Amniotic stem cell (primary cell): ENCODE results near the gene NTM.

Source experiments
- DNase-seq: peaks from one replicate; lab custom pipeline; 2025; lab: John Stamatoyannopoulos, UW

The NTM gene

GRCh38 chr11:131499199-131499598, 128.8 kb downstream of the NTM start:
- DNase-seq = no peak

DNA sequence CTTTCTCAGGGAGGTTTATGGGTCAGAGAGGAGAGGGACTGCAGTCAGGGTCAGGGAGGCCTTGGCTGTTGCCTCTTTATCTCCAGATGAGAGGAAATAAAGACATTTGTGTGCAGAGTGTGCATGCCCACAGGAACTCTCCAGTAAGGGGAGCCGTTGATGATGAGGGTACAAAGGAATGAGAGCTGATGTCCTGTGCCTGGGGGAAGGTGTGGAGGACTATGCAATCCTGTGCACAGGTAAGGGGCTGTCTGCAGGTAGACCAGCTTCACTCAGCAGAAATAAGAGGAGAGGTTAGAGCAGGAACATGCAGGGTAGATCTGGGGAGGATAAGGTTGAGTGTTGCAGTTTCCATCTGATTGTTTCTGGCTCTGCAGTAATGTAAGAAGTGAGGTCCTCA, 132.6 kb downstream of the NTM start:
- no peak for DNase-seq

DNA sequence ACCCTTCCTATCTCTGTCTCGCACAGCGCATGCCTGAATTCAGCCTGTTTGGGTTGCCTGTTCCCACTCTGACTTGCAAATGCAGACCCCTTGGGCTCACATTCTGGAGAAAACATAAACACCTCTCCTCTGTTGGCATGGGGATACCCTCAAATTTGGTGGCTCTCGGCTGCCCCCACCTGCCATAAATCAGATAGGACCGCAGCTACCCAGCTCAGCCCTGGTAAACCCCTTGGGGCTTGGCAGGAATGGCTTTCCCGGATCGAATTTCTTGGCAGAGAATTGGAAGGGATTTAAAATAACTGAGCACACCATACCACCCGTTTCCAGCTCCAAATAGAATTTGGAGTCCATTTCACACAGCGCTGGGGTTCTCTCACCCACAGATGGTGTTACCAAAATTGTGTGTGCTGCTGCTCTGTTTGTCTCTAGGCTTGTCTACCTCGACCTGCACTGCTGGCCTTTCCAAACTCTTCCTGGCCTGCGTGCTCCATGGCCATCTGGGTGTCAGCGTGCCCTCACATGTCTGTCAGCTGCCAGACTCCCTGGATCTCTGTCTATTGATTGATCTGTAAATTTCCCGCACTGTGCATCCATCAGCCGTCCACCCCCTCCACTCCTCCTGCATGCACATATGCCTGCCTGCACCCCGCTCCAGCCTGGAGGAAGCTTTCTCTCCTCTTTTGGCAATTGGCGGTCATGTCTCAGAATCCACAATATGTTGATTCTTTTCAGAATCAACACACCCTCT, 134.0 kb downstream of the NTM start:
- no peak for DNase-seq

- no peak for DNase-seq
Observed at GRCh38 chr11:131506348-131506747, 135.9 kb downstream of the NTM start.

GRCh38 chr11:131510662-131511061, 140.2 kb downstream of the NTM start:
- DNase-seq = no peak

- no peak for DNase-seq
Observed at GRCh38 chr11:131511794-131512193, 141.4 kb downstream of the NTM start.

DNA sequence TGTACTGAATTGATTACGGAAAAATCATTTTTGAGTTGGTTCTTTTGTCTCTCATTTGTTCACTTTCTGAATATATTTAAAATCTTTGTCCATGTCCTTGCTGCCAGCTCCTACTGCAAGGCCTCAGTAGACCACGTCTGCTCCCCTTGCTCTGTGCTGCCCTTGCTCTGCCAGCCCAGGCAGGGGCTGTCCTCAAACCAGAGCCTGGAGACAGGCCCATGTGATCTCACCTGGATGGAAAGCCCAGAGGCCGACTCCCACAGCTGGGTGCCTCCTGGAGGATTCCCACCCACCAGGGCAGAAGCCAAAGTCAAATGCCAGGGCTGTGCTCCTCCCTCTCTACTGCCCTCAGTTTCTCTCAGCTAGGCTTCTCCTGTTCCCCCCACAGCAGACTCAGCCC, 141.8 kb downstream of the NTM start:
- DNase-seq = no peak

DNA sequence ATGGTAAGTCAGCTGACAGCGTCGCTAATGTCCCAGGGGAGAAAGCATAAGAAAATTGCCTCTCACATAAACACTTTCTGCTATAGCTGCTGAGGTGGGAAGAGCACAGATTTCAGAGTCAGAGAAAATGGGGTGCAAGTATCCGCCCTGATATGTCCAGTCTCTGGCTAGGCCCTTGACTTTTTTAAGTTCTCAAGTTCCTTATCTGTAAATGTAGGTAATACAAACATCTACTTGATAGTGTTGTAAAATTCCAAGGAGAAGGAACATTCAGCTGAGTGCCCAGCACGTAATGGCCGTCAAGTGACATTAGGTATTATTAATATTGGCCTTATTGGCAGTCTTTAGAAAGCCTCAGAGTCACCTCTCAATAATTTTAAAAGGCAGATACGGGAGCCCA, 143.6 kb downstream of the NTM start:
- DNase-seq = no peak

- no peak for DNase-seq
Observed at GRCh38 chr11:131518305-131518838, 148.0 kb downstream of the NTM start.

DNA sequence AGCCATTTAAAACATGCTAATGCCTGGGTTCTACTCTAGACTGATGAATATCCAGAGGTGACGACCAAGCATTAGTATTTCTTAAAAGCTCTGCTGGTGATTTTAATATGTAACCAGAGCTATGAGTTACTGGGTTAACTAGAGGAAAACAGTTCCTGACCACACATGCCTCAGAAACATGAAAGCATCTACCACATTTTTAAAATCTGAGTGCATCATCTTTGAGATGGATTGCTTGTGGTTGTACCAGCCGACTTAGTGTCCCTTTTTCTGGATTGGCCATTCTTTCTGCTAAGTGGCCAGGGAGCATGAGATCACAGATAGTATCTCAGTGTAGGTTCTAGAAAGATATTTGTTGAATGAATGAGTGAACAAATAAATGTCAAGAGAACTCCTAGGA, 152.4 kb downstream of the NTM start:
- DNase-seq = no peak

DNA sequence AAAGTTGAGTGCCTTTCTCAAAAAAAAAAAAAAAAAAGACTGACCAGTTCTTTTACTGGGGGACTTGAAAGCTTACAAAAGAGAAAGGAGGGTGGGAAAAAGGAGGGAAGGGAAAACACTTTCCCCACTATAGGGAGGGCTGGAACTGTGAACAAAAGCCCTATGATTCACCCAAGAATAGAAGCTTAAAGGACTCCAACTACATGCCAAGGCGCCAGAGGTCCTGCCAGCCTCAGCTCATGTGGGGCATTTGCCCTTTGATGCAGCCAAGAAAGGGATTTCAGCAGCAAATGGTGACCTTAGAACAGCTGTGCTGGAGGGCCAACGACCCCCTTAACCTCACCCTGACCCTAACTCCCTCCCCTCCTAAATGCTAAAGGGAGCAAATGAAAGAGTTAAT, 160.0 kb downstream of the NTM start:
- no peak for DNase-seq

GRCh38 chr11:131533149-131533548, 162.7 kb downstream of the NTM start:
- DNase-seq = no peak

- DNase-seq = no peak
Observed at GRCh38 chr11:131533998-131534397, 163.6 kb downstream of the NTM start.

- no peak for DNase-seq
Observed at GRCh38 chr11:131534611-131535010, 164.2 kb downstream of the NTM start.

- DNase-seq = no peak
Observed at GRCh38 chr11:131536159-131536558, 165.7 kb downstream of the NTM start.

DNA sequence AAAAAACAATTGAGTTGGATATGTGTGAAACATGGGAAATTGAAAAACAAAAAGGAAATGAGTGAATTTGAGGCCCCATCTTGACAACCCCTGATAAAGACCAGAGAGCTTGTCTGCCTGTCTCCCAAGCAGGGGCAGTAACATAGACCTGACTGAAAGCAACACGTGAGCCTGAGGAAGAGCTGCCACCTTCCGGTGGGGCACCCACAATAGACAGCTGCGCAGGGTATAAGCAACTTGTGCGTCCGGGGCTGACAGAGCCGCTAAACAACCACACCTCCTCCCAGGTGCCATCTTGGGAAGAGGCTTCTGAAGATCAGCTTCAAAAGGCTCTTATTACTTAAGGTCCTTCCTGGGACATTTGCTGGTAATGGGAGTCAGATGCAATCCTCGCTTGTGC, 166.8 kb downstream of the NTM start:
- no peak for DNase-seq

- no peak for DNase-seq
Observed at GRCh38 chr11:131537748-131538147, 167.3 kb downstream of the NTM start.

DNA sequence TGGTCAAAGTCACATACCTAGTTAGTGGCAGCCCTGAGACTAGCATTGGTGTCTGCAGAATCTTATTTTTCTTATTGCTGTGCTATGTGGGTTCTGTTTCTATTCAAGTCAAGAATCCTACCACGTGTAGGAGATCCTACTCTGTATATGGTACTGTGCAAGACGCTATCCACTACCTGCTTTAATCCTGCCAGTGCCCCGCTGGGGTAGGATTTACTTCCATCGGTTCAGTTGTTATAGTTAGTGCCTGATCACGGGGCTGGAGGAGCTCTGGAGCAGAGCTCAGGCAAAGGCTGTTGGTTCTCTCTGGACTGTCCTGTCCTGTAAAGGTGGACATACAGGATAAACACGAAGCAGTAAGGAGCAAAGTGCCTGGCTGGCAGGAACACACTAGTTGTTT, 167.9 kb downstream of the NTM start:
- no peak for DNase-seq

- DNase-seq = no peak
Observed at GRCh38 chr11:131540676-131541075, 170.3 kb downstream of the NTM start.

- DNase-seq = no peak
Observed at GRCh38 chr11:131543389-131544025, 173.1 kb downstream of the NTM start.

DNA sequence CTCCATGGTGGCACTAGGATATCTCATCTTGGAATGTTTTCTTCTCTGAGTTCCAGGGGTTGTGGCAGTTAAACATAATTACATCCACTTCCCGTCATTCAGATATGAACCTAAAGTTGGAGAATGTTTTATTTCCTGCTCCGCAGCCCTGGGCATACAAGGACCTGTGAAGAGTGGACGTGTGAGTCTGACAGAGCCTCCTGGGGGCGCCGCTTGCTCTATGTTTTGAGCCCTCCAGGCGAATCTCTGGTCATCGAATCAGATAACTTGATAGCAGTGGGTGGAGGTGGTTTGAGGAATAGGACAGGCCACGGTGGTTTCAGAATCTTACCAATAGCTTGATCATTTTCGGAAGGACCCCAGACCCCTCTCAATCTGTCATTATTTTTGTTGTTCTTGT, 174.2 kb downstream of the NTM start:
- no peak for DNase-seq

GRCh38 chr11:131546218-131546895, 175.9 kb downstream of the NTM start:
- no peak for DNase-seq

DNA sequence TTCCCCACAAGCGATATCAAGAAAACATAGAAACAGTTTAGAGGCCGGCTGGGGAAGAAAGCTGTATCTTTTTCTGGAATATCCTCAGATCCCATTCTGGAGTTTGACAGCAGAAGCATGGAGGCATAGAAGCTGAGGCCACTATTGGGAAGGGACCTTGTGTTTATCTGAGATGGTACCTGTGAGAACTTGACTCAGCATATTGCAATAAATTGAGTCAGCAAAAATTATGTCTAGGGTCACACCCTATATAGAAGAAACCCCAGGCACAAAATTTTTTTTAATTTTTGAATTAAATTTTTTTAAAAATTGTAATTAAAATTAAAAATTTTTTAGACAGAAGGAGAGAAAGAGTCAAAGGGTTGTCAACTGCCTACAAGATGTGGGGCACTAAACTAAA, 178.7 kb downstream of the NTM start:
- DNase-seq = no peak
